Brain pericyte (primary cell): Measurements from ENCODE around the gene ALKAL2.

Experiments used
- DNase-seq: peaks from one replicate; pipeline ENCODE4 v3.0.0-alpha.2; 2012; ENCODE audit warnings: low read depth, low spot score

Gene ALKAL2

DNA sequence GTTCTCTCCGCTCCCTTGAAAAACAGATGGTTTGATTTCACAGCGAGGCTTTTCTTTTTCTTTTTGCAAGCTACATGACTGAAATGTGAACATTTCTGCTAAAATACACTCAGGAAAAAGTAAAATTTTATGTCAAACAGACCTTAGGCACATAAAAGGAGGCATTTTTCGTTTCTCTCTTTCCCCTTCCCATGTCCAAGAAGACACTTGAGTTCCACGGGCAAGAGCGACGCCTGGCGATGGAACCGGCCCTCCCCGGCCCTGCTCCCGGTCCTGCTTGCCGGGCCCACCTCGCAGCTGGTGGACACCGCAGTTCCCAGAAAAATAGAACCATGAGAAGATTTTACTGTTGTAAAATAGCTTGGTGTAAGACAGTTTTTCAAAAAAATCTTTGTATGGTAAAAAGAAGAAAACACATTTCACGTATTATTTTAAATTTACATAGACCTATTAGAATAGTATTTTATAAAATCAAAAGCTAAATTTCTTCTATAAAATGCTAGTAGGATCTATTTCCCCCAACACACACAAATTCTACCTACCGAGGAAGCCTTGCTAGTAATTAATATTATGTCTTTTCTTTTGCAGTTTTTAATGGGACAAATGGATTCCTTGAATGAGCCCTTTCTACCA, 2.3 kb upstream of the ALKAL2 start:
- DNase-seq = peak; percentile 24

DNA sequence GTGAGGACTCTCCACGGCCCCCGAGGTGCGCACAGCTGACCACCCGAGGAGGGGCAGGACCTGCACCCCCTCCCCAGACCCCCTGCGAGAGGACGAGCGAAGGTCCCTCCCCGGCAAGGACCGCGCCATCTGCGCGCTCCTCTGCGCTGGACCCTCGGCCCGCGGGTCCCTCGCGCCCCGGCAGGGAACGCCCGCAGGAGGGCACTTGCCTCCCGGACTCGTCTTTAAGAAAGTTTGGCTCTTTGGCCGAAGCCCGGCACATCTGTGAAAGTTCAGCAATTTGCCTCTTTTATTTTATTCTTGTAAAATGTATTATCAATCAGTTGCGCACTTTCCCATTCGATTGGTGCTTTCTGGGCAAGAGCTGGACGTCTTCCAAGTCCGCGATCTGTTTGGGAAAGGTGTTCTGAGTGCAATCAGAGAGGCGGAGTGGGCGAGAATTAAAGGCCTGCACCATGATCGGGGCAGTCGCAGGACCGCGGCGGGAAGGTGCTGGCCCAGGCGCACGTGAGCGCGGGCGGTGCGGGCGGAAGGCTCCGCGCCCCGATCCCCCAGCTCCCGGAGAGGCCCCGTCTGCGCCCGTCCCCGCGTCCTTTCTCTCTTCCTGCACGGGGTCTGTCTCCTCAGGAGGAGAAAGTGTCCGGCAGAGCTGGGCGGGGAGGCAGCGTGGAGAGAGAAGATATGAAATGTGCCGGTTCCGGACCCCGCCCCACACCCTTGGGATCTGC, 1.6 kb upstream of the ALKAL2 start:
- no peak for DNase-seq

DNA sequence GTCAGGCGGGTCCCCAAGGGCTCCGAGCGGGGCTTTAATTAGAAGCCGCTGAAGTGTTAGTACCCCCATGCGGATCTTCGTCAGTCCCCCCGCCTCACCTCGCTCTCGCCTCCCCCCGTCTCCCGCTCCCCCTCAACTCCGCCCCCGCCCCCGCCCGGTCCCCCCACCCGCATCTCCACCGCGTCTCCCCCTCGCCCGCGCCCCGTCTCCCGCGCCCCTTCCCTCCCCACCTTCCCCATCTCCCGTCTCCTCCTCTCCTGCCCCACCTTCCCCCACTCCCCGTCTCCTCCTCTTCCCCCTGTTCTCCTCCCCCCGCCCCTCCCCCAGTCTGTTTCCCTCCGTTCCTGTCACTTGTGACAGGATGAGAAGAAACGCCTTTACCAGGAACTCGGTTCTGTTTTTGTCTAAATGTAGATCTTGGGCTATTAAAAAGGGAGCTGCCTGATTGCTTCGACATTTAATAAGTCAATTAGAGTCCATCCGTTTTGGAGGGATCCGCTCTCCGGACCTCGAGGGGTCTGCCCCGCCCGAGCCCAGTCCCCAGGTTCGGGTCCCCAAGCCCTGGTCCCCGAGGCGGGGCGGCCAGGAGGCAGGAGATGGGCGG, 969 bp upstream of the ALKAL2 start:
- no peak for DNase-seq

DNA sequence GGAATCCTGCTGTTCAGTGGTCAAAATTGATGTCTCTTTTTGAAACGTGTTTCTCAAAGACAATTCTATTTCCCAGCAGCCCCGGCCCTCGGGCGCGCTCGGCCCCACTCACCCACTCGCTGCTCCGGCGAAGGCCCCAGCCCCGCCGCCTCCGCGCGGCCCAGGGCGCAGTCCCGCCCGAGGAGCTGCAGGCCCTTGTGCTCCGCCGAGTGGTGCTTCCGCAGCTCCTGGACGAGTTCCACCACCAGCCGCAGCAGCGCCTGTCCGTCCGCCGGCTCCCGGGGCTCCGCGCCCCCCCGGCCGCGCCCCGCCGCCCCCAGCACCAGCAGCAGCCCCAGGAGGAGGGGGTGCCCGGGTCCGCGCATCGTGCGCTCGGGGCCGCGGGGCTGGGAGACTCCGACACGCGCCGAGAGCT, 413 bp downstream of the ALKAL2 start:
- no peak for DNase-seq

DNA sequence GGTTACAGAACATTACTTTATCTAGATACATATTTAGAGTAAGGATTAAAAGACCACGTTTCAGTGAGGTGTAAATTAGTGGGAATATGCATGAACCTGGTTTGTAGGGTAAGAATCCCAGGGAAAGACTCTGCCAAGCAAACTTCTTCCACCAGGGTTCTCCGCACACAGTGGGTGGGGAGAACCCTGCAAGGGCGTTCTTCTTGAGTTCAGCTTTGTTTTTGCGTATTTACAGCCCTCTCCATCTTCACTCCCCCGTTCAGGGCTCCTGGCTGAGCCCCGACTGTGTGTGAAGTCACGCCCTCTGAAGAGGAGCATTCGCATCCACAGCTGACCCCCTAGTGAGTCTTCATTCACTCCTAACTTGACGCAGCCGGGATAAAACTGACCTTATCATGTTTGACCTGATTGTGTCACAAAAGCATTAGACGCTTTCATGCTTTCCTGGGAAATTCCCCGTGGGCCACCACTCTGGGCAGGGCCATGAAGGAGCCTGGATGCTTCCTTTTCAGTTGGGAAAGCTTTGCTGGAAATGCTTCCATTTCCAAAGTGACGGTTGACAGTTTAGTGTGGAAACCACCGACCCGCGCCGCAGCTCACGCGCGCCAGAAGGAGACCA, 1.0 kb downstream of the ALKAL2 start:
- DNase-seq = no peak

DNA sequence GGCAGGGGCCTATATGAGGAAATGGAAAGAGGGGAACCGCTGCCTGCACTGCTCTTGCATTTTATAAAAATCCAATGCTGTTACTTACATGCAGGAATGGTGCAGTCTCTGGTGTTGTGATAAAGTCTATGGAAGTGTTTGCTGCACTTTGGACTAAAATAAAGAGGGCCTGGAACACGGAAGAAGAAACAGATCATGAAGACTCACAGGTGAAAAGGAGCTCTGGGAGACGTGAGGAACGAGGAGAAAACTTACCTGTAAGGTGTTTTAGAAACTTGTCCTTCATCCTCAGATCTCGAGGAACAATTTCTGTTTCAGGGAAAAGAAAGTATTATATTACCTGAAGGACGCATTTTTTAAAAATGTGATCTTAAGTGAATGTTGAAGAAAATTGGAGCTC, 1.9 kb downstream of the ALKAL2 start:
- DNase-seq = no peak

DNA sequence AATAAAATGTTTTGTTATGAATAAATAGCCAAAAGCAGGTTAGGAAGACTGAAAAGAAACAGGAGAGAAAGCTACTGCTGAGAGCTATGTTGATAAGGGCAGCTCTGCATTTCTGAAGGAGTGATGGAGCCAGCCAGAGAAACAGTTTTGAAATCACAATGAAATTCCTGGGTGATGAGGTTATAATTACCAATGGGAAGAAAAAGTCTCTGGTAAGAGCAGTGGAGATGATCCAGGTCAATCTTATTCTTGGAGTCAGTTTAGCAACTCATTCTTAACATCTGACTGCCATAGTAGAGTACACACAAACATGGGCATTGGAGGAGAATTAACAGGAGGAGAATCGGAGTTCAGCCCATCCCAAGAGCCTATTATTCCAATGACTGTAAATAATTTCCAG, 2.4 kb downstream of the ALKAL2 start:
- no peak for DNase-seq

DNA sequence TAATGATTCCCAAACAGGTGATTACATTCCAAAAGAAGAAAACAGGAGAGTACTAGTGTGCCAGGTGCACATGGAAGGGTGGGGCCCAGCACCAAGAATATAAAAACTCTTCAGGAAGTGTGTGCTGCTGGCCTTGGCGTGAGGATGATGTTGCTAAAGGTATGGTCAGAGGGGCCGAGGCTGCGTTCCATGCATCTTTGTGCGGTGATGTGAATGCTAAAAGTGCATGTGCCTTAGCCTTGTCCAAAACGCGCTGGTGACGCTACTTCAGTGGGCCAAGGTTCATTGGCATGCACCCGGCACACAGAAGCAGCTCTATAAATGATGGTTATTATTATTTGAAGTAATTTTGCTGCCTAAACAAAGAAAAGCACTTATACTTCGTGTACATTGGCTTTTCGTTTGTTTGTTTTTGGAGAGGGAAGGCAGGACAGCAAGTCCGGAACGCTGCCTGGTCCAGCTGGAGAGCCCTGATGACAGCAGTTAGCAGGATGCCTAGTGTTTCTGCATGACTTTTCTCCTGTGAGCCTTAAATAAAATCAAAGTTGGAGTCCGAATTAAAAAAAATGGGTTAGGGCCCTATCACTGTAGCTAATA, 2.9 kb downstream of the ALKAL2 start:
- DNase-seq = no peak

DNA sequence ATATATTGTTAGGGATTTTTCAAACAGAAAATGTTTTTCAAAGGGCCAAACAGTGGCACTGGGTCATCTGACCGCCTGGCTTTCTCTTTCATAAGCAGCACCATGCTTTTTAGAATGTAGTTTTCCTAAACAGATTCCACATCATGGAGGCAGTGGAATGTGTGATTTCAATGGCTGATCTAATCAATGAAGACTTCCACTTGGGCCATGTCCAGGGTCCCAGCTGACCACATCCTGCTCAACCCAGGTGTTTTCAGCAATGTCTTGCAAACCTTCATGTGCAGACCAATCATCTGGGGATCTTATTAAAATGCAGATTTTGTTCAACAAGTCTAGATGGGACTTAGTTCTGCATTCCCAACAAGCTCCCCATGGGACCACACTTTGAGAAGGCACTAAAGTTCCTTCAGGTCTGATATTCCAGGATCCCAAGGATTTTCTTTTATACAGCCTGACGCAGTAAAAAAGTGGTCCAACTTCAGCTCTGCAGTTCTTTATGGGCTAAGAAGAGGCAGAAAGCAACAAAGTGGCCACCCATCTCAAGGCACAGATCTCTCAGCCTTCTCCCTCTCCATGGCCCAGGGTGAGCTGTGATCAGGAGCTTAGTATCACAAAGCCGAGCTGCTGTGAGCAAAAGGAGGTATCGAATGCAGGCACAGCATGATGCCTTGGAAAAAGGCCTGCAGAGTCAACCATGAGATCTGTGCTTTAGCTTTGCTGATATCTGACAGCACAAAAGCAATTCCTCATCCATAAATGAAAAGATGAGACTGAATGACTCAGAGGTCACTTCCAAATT, 3.7 kb downstream of the ALKAL2 start:
- no peak for DNase-seq

DNA sequence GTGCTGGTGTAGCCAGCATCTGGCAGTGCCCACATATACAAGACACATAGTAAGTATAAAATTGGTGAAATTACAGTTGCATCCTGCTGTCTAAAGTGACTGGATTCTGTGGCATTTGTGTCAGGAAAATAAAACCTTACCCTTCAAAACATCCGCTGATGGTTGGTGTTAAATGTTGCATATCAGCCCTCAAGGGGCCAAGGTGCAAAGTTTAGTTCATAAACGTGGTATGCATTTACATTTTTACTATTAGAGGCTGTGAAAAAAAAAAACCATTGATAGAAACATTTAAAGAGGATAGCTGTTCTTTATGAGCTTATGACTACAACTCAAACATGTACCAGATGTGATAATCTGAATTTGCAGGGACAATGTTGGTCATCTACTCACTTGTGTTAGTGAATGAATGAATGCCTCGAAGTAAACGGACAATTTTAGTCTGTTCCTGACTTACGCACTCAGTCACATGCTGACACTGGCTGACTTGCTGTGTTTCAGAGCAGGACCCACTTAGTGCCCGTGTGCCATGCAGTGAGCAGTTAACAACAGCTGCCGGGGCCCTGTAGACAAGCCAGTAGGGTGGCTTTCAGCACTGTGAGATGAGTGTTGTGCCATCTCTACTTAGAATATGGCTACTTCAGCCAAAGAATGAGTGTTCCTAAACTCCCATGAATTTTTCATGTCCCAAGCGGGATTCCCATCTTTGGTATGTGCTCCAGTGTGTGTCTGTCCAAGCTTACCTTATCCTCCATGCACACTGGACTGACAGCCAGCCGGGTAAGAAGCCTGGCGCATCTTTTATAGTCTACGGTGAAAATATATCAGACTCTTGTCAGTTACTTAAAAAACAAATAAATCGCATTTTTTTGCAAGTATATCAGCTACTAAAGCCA, 5.3 kb downstream of the ALKAL2 start:
- no peak for DNase-seq

DNA sequence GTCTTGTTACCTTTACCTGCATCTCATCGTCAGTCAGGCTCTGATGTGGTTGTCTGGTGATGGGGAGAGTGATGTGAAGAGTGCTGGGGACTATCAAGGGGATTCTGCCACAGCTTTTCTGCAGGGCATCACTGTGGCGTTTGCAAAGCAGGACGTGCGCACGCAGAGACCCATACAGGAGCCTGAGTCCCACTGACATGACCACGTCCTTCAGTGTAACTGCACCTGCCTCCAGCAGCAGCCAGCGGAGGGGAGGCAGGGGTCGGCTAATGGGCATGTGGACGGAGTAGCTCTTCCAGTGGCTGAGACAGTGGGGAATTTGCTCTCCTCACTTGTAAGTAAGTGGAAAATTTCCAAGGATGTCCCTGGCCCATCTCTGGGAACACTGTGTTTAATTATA, 6.5 kb downstream of the ALKAL2 start:
- DNase-seq = no peak

DNA sequence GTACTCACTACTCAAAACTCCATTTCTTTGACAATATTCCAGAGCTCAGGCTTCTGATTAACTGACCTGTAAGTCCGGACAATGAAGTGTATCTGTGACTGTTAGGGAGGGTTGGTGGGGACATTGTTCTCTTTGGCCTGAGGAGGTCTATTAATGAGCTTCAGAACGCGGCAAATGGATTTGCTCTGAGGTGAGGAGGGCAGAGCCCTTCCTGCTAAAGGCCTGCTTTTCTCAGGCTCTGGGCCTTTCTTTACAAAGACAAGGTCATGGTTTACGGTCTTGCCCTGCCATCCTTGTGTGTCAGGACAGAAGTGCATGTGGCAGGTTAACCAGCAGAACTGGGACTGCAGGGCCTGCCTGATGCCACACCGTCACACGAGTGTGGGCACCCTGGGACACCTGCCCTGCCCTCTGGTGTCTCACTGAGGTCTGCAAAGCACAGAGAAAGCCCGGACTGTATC, 7.2 kb downstream of the ALKAL2 start:
- no peak for DNase-seq

DNA sequence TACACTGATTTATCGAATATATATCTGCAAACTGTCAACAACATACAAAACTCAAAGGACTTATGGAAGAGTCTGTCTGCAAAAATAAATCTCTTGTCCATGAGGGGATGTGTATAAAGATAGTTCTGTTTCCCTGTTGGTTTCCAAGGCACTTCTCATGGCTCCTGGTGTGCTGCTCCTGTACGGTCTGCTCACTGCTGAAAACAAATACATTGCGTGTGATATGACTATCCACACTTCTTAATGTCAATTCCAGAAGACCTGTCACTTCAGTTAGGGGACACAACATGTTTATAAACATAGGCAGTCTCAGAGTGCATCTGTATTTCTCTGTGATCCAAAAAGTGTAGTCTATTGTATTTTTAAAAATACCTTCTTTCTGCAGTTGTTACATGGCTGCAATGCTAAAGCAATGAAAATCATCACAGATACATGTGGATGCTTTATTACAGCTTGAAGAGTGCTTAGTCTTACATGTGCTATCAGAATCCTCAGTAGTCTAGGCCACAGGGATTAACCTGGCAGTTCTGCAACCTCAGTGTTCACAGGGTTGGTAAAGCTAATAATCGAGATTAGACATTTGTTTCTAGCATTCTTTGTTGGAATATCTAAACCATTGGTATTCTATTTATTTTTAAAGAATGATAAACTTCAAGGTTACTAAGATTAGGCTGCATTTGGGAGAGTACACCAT, 7.8 kb downstream of the ALKAL2 start:
- DNase-seq = no peak

DNA sequence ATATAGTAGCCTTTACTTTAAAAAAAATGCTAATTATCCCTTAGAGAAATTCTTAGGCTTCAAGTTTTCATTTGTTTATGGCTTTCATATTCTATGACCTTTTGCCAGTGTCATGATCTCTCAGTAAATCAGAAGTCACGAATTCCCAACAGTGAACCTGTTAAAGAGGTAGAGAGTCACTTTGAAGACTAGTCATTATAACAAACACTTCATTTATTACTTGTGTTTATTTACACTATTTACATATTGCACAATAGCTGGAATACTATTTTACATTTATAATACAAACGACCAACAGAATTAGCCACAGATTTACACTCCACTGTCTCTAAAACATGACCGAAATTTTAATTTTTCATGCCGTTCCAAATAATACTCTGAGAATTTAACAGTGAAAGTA, 8.5 kb downstream of the ALKAL2 start:
- no peak for DNase-seq

DNA sequence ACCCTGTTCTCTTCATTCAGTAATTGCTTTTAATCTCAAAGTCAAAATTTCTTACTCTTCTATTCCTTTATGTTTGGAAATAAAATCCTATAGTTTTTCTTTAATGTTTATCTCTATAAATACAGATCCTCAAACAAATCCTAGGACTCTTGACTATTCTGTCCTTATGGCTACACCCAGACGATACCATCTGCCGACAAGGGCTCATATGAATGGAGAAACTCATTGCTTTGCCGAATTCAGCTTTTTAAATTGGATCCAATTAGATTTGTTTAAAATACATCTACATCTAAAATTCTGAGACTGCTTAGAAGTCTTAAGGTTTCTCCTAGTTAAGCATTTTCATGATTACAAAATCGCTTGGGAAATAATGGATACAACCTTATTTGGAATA, 9.0 kb downstream of the ALKAL2 start:
- DNase-seq = no peak

DNA sequence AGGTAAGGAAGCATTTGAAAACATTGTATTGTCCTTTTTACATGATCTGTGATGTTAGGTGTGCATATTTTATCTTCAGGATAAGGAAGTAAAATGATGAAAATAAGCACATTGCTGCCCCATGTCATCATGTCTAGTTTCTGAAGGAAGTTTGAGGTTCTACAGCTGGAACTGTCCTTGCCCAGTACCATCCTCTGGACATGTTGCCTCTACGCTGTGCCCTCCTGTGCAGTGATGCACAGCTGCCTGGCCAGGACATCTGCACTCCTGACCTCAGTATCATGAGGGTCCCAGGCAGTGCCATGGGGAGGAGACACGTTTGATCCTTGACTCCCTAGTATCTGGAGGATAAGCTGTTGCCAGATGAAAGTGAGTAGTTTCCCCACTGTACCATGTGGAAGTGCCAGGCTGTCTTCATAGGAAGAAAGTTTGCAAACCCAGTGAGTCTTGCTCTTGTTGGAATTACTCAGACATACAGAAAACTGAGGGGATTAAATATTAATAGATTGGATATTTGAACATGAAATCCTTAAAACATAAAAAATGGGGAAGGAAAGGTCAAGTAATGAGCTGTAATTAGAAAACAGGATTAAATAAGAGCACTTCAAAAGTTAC, 9.5 kb downstream of the ALKAL2 start:
- no peak for DNase-seq

DNA sequence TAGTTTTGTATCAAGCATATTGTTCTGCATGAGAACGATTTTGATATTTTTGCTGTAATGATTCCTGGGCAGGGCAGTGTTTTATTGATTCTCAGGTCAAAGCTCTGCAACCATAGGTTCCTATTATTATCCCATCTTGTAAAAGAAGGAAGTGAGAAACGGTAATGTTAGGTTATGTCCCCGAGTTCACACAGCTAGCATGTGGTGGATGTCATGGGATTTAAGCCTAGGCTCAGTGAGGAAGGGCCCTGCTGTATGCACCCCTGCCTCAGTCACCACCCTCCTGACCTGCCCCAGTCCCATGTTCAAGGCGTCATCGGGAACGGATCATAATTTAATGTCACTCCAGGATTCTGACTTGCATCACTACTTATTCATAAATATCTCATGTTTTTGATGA, 12.4 kb downstream of the ALKAL2 start:
- no peak for DNase-seq

DNA sequence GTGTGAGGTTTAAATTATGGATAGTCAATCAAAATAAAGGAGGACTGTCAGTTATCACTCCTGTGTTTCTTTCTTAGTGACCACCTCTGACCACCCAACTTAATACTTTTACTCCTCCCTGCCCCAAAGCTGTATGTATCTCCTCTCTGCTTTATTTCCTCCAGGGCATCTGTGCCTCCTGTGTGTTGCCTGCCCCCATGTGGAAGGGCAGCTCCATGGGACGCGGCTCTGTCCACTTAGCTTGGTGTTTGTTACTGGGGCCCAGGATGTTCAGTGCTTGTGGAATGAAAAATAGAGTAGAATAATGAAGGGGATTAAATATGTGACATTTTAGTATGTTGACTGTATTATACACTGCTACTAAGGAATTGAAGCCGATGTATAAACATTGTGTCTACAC, 13.4 kb downstream of the ALKAL2 start:
- no peak for DNase-seq

DNA sequence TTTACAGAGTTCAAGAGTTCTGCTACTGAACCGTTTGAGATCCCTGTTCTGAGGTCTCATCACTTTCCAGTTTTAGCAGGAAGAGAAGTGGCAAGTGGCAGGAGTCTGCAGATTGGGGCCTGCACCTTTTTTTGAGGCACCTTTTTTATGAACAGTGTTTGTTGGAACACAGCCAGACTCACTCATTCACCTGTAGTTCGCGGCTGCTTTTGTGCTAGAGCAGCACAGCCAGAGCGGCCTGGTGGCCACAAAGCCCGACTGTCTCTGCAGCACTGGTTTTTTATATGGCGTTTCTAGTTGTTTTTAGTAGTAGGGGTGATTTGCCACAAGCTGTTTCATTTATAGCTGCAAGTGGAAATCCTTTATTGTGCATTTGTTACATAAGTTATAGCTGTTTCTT, 14.6 kb downstream of the ALKAL2 start:
- DNase-seq = no peak
